PFSK-1 (cell line): ENCODE measurements around the gene SPRR5.

Source experiments
- FOXP2 ChIP-seq: optimal IDR thresholded peaks from 2 replicates; pipeline ENCODE3; 2011; ENCODE audit warnings: borderline replicate concordance, control low read depth, inconsistent platforms; ENCODE audit not compliant: insufficient read depth; ENCODE audit errors: extremely low read length, extremely low read depth
- POLR2AphosphoS5 ChIP-seq: IDR thresholded peaks from 2 replicates; pipeline ENCODE4 v1.6.1; 2012; ENCODE audit warnings: low read depth, mild to moderate bottlenecking, control low read depth, low read length, moderate library complexity
- SIN3A ChIP-seq: IDR thresholded peaks from 2 replicates; pipeline ENCODE4 v1.6.1; 2012; ENCODE audit warnings: mild to moderate bottlenecking, low read length, moderate library complexity, borderline replicate concordance; ENCODE audit not compliant: insufficient read depth
- TAF1 ChIP-seq: IDR thresholded peaks from 2 replicates; pipeline ENCODE4 v1.6.1; 2012; ENCODE audit warnings: low read length, control low read depth, borderline replicate concordance; ENCODE audit not compliant: insufficient read depth
- TF ChIP-seq, protein P1 (sequence below), 2 experiments: IDR thresholded peaks; 2 replicates each; pipeline versions ENCODE4 v1.6.1 to v1.8.0; 2011 to 2012; ENCODE audit warnings: low read depth in 2 of 2, low read length in 2 of 2, control low read depth in 1 of 2, inconsistent platforms in 1 of 2, mild to moderate bottlenecking in 1 of 2, moderate library complexity in 1 of 2; ENCODE audit not compliant: insufficient read depth in 1 of 2

DNA sequence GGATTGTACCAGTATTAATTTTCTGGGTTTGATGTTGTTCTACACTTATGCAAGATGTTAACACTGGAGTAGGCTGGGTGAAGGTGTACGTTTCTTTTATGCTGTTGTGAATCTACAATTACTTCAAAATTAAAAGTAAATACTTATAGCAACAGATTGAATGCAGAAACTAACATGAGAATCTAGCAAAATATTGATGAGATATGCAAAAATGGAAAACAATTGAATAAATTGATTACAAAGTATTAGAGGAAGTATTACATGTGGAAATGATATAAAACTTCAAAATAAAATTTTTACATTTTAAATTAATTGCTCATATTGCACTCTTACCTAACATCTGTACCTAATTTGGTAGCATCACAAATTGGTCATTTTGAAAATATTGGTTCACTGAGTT lies 48.8 kb downstream of the SPRR5 start:
- TF ChIP-seq POLR2AphosphoS5 (no peak), SIN3A (no peak), TAF1 (no peak), FOXP2 (no peak)
- TF ChIP-seq, protein P1, sequence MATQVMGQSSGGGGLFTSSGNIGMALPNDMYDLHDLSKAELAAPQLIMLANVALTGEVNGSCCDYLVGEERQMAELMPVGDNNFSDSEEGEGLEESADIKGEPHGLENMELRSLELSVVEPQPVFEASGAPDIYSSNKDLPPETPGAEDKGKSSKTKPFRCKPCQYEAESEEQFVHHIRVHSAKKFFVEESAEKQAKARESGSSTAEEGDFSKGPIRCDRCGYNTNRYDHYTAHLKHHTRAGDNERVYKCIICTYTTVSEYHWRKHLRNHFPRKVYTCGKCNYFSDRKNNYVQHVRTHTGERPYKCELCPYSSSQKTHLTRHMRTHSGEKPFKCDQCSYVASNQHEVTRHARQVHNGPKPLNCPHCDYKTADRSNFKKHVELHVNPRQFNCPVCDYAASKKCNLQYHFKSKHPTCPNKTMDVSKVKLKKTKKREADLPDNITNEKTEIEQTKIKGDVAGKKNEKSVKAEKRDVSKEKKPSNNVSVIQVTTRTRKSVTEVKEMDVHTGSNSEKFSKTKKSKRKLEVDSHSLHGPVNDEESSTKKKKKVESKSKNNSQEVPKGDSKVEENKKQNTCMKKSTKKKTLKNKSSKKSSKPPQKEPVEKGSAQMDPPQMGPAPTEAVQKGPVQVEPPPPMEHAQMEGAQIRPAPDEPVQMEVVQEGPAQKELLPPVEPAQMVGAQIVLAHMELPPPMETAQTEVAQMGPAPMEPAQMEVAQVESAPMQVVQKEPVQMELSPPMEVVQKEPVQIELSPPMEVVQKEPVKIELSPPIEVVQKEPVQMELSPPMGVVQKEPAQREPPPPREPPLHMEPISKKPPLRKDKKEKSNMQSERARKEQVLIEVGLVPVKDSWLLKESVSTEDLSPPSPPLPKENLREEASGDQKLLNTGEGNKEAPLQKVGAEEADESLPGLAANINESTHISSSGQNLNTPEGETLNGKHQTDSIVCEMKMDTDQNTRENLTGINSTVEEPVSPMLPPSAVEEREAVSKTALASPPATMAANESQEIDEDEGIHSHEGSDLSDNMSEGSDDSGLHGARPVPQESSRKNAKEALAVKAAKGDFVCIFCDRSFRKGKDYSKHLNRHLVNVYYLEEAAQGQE (IDR thresholded peaks at IDR 0.05; ENCODE audit: insufficient read depth in 1 of 2, low read depth in 2 of 2, low read length in 2 of 2), result no peak
